LNCaP clone FGC (cell line): ENCODE results near the gene TAB2.

Experiments used
- DNase-seq: peaks from one replicate; pipeline ENCODE4 v3.0.0-alpha.2; 2011; ENCODE audit warnings: low read depth
- H3K4me3 ChIP-seq: 2 replicates; pipeline ENCODE4 v1.5.1; 2011; ENCODE audit warnings: mild to moderate bottlenecking, low read depth, low read length, control low read depth
- CTCF ChIP-seq: IDR thresholded peaks from 2 replicates; pipeline ENCODE4 v1.5.1; 2012; ENCODE audit warnings: mild to moderate bottlenecking; ENCODE audit not compliant: control insufficient read depth, insufficient read depth; ENCODE audit errors: extremely low read depth

The TAB2 gene

DNA sequence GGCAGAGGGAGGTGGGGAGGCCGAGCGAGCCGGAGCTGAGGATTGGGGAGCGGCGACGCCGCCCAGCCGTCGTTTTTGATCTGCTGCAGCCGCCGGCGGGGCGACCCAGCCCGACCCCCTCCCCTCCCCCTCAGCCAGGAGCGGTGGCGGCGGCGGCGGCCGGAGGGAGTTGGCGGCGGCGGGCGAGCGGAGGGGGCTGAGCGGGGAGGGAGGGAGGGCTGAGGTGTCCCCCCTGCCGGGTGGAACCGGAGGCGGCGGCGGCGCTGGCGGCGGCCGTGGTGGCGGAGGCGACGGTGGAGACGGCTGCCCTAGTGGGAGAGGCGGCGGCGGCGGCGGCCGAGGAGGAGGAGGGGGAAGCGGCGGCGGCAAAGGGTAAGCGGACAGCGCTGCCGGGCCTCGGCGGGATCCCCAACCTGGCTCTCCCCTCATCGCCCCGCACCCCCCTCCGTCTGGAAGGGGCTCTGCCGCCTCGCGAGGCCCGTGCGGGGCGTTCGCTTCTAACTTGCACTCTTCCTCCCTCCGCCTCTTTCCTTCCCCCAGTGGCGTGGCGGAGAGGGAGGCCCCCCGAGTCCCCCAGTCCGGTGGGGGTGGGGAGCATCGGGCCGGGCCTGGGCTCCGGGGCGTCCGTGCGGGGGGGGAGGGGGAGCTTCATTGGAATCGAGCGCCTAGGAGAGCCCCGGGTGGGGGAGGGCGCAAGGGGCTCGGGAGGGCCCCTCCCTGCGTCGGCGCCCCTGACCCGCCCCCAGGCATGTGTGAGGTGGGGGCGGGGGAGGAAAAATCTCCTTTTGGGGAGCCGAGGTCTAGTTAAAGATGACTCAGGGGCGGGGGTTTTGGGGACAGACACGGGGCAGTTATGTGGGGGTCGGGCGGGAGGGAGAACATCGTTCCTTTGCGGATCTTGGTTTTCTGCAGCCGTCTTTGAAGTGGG lies at the start of gene TAB2:
TAB2 (plus strand) TSS at position 69 of the 928 bp plus-strand sequence. CDS start 52,286 bp downstream, outside the sequence.
- no peak for DNase-seq
- no peak for TF ChIP-seq CTCF
- H3K4me3 ChIP-seq, result peak within 1 kb of the TSS; percentile 79

DNA sequence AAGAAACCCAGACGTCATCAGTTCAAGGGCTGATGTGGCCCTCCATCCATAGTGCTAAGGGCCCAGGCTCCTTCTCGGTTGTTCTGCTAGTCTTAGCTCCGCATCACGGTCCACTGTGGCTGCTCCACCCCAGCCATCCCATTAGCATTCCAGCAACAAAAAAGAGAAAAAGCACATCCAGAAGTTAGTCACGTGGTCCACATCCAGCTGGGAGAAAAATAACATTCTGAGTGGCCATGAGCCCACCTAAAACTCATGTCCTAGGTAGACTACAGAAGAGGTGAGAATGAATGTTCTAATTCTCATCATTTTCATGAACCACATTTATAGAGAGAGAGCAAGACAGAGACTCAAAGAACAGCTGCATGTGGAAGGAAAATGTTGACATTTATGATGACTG lies 49.4 kb upstream of the TAB2 start:
- DNase-seq, result no peak
- no peak for TF ChIP-seq CTCF
- H3K4me3 ChIP-seq, result no peak overlapping the region

- H3K4me3 ChIP-seq, result no peak overlapping the region
- no peak for DNase-seq
- TF ChIP-seq CTCF, result no peak
Observed at GRCh38 chr6:149268768-149269167, 48.7 kb upstream of the TAB2 start.

DNA sequence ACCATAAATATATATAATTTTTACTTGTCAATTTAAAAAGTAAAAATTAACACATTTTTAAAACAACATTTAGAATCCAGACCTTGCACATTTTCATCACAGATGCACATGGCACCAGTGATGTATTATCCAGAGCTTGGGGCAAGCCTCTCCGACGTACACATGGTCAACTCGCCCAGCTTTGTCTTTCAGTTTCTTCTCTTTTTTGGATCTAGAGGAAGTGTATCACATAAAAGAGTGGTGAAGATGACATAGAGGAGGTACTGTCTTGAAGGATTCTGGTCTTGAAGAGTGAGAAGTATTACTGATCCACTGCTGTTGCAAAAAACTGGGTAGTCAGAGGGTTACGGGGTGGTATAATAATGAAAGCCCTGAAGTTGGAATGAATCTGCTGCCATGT lies 46.9 kb upstream of the TAB2 start:
- no peak overlapping the region for H3K4me3 ChIP-seq
- no peak for TF ChIP-seq CTCF
- no peak for DNase-seq

DNA sequence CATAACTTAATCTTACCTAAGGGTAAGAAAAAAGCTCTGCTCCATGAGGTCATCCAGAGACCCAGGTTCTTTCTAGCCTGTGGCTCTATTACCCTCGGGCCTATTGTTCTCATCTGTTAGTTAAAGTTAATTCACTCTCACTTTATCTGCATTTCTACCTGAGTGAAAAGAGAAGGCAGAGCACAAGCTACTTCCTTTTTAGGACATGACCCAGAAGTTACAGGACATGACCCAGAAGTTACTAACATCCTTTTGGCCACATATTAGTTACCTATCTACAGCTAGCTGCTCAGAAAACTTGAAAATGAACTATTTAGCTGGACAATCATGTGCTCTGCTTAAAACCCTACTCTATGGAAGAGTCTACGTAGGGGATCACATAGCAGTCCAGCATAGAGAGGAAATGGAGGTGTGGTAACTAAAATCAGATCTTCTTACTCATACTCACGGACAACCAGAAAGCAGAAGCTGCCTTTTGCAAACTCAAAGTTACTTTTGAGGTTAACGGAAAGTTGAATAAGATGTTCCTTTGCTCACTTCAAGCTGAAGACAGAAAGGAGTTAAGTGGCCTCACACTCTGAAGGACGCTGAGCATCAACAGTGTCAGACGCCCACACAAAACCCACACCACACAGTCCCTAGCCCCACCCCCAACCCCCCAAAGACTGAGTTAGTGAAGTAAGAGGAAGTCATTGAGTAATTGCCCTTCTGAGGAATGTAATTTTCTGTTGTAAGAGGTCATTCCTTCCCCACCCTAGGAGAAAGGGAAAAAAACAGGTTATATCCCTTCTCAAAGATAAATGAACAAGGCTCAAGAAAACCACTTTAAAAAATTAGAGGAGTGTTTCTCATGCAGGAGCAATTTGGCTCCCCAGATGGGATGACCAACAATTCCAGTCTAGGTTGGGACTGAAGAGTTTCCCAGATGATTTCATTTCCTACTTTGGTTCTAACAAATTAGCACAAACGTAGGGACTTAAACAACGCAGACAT lies 45.9 kb upstream of the TAB2 start:
- TF ChIP-seq CTCF, result no peak
- DNase-seq, result no peak
- no peak overlapping the region for H3K4me3 ChIP-seq

- no peak for DNase-seq
- no peak overlapping the region for H3K4me3 ChIP-seq
- no peak for TF ChIP-seq CTCF
Observed at GRCh38 chr6:149273318-149273717, 44.2 kb upstream of the TAB2 start.
